Uterus (tissue), 4 donors: ENCODE data around the gene THRB. TPM values are rescaled to one million over a fixed set of nuclear protein-coding genes. Genes with fewer than 3 reads are reported as not detected.

Experiments
- DNase-seq, 2 donors: peaks; one replicate each; pipeline ENCODE4 v3.0.0-alpha.2; 2019 to 2020
- H3K27ac ChIP-seq, 2 donors: fragments of 200-600 bp; sonication (generic); 1 replicate in 1 of 2; 2 replicates in 1 of 2; pipeline ENCODE4 v1.5.1; 2016 to 2018
- H3K27me3 ChIP-seq, 2 donors: fragments of 200-600 bp; sonication (generic); one replicate each; pipeline ENCODE4 v1.5.1; 2018 to 2019; ENCODE audit warnings: control low read depth in 1 of 2
- H3K36me3 ChIP-seq, 2 donors: fragments of 200-600 bp; sonication (generic); one replicate each; pipeline ENCODE4 v1.5.1; 2019; ENCODE audit warnings: control low read depth in 1 of 2
- H3K4me1 ChIP-seq, 2 donors: fragments of 200-600 bp; sonication (generic); one replicate each; pipeline ENCODE4 v1.5.1; 2018 to 2019; ENCODE audit warnings: control low read depth in 1 of 2
- H3K4me3 ChIP-seq, 2 donors: fragments of 200-600 bp; sonication (generic); 1 replicate in 1 of 2; 2 replicates in 1 of 2; pipeline ENCODE4 v1.5.1; 2018 to 2019; ENCODE audit warnings: mild to moderate bottlenecking in 1 of 2
- H3K9me3 ChIP-seq, 2 donors: fragments of 200-600 bp; sonication (generic); one replicate each; pipeline ENCODE4 v1.5.1; 2019; ENCODE audit warnings: control low read depth in 1 of 2
- CTCF ChIP-seq, 4 experiments: fragments of 200-600 bp in 2 of 4; fragments of 450-650 bp in 2 of 4; sonication (generic) in 2 of 4; IDR thresholded peaks; one replicate each; pipeline ENCODE4 v1.5.1; 2016 to 2019; ENCODE audit warnings: antibody characterized with exemption in 4 of 4, mild to moderate bottlenecking in 2 of 4, moderate library complexity in 1 of 4
- POLR2A ChIP-seq, 2 donors: fragments of 450-650 bp; IDR thresholded peaks; one replicate each; pipeline ENCODE4 v1.6.1; 2016; ENCODE audit warnings: antibody characterized with exemption in 2 of 2, mild to moderate bottlenecking in 1 of 2, moderate library complexity in 1 of 2
- intact Hi-C: fragments of 100-400 bp; cut with DNase I; formaldehyde crosslinking; loops from one replicate; pipeline ENCODE4 v1.15.1; 2023; ENCODE audit warnings: low total_unique reads
- total RNA-seq, 4 donors: library from RNA; depleted of rRNA in 3 of 4; stranded (reverse); fragments of >200 nt in 3 of 4; gene quantifications; one replicate each; pipeline versions ENCODE4 v1.1.0 to v1.2.4, GENCODE V29; 2014 to 2023
- donor health status: DM: yes; HTN: yes; CAD: no.

THRB gene
- total RNA-seq, 4 donors from 2014 or later, result 4.6 to 38.2 (median 17.3) TPM

GRCh38 chr3:24128199-24129005 lies 366.2 kb downstream of the THRB start:
- intact Hi-C loops, result no loop called here
- Histone ChIP-seq H3K9me3 (no peaks in the 10 kb centered on the region), H3K27ac (peak overlapping the region in 1 of 2 donors; percentile 69), H3K4me1 (no peaks in the 10 kb centered on the region), H3K36me3 (no peaks in the 10 kb centered on the region), H3K4me3 (no peak overlapping the region), H3K27me3 (no peaks in the 10 kb centered on the region)
- DNase-seq, result peak in 1 of 2 donors; percentile 47
- TF ChIP-seq CTCF (IDR thresholded peaks at IDR 0.05) (no peak), POLR2A (IDR thresholded peaks at IDR 0.05) (no peak)

- Histone ChIP-seq H3K9me3 (no peaks in the 10 kb centered on the region), H3K27ac (no peak overlapping the region), H3K4me3 (no peak overlapping the region), H3K27me3 (no peaks in the 10 kb centered on the region), H3K4me1 (no peaks in the 10 kb centered on the region), H3K36me3 (no peaks in the 10 kb centered on the region)
- DNase-seq, result no peak
- intact Hi-C loops, result no loop called here
- TF ChIP-seq CTCF (IDR thresholded peaks at IDR 0.05) (no peak), POLR2A (IDR thresholded peaks at IDR 0.05) (no peak)
These were observed 371.1 kb downstream of the THRB start for GRCh38 chr3:24123596-24123995.

- H3K4me1 ChIP-seq, result no peaks in the 10 kb centered on the region
- TF ChIP-seq CTCF (IDR thresholded peaks at IDR 0.05), result no peak
- no peak for TF ChIP-seq POLR2A (IDR thresholded peaks at IDR 0.05)
- H3K36me3 ChIP-seq, result no peaks in the 10 kb centered on the region
- no peak overlapping the region for H3K27ac ChIP-seq
- DNase-seq, result no peak
- no peak overlapping the region for H3K4me3 ChIP-seq
- H3K9me3 ChIP-seq, result no peaks in the 10 kb centered on the region
- no peaks in the 10 kb centered on the region for H3K27me3 ChIP-seq
- intact Hi-C loops, result no loop called here
These were observed 374.2 kb downstream of the THRB start for GRCh38 chr3:24120434-24120833.

- no peak for DNase-seq
- H3K27ac ChIP-seq, result no peak overlapping the region
- H3K9me3 ChIP-seq, result no peaks in the 10 kb centered on the region
- H3K27me3 ChIP-seq, result no peaks in the 10 kb centered on the region
- no peaks in the 10 kb centered on the region for H3K4me1 ChIP-seq
- TF ChIP-seq CTCF (IDR thresholded peaks at IDR 0.05) (no peak), POLR2A (IDR thresholded peaks at IDR 0.05) (no peak)
- no peaks in the 10 kb centered on the region for H3K36me3 ChIP-seq
- no peak overlapping the region for H3K4me3 ChIP-seq
- intact Hi-C loops, result no loop called here
These were observed 375.3 kb downstream of the THRB start for GRCh38 chr3:24119321-24119751.

- Histone ChIP-seq H3K9me3 (no peaks in the 10 kb centered on the region), H3K4me3 (no peak overlapping the region), H3K27me3 (no peaks in the 10 kb centered on the region), H3K4me1 (no peaks in the 10 kb centered on the region), H3K36me3 (no peaks in the 10 kb centered on the region), H3K27ac (no peak overlapping the region)
- no peak for TF ChIP-seq POLR2A (IDR thresholded peaks at IDR 0.05)
- TF ChIP-seq CTCF (IDR thresholded peaks at IDR 0.05), result no peak
- intact Hi-C loops, result no loop called here
- DNase-seq, result no peak
These were observed 377.1 kb downstream of the THRB start for GRCh38 chr3:24117508-24117907.
